SK-N-DZ (cell line): ENCODE measurements around the gene PARD3B.

Source experiments
- DNase-seq: peaks from one replicate; pipeline ENCODE4 v3.0.0-alpha.2; 2015; ENCODE audit warnings: low spot score

PARD3B gene

GRCh38 chr2:205494537-205495235 is 949.4 kb downstream of the PARD3B start:
- DNase-seq, result no peak

GRCh38 chr2:205495819-205496218 is 950.5 kb downstream of the PARD3B start:
- DNase-seq, result no peak

GRCh38 chr2:205496370-205496769 is 951.1 kb downstream of the PARD3B start:
- DNase-seq, result no peak

- DNase-seq, result no peak
Observed at GRCh38 chr2:205496772-205497171, 951.5 kb downstream of the PARD3B start.

- no peak for DNase-seq
Observed at GRCh38 chr2:205499006-205499405, 953.7 kb downstream of the PARD3B start.

GRCh38 chr2:205500065-205500464 is 954.8 kb downstream of the PARD3B start:
- no peak for DNase-seq

- DNase-seq, result no peak
Observed at GRCh38 chr2:205500951-205501350, 955.7 kb downstream of the PARD3B start.

GRCh38 chr2:205501826-205502225 is 956.6 kb downstream of the PARD3B start:
- DNase-seq, result no peak

GRCh38 chr2:205505371-205505770 is 960.1 kb downstream of the PARD3B start:
- DNase-seq, result no peak

- no peak for DNase-seq
Observed at GRCh38 chr2:205509655-205510054, 964.4 kb downstream of the PARD3B start.

GRCh38 chr2:205510345-205510744 is 965.1 kb downstream of the PARD3B start:
- DNase-seq, result no peak

GRCh38 chr2:205511221-205511620 is 965.9 kb downstream of the PARD3B start:
- no peak for DNase-seq

- DNase-seq, result no peak
Observed at GRCh38 chr2:205511641-205512040, 966.4 kb downstream of the PARD3B start.

- DNase-seq, result no peak
Observed at GRCh38 chr2:205520311-205520710, 975.0 kb downstream of the PARD3B start.

- DNase-seq, result no peak
Observed at GRCh38 chr2:205524656-205525055, 979.4 kb downstream of the PARD3B start.

GRCh38 chr2:205527801-205528200 is 982.5 kb downstream of the PARD3B start:
- DNase-seq, result no peak

GRCh38 chr2:205531072-205531471 is 985.8 kb downstream of the PARD3B start:
- DNase-seq, result no peak

- DNase-seq, result no peak
Observed at GRCh38 chr2:205531489-205532148, 986.3 kb downstream of the PARD3B start.

- DNase-seq, result no peak
Observed at GRCh38 chr2:205535001-205535400, 989.7 kb downstream of the PARD3B start.

- no peak for DNase-seq
Observed at GRCh38 chr2:205539603-205540002, 994.3 kb downstream of the PARD3B start.

GRCh38 chr2:205540036-205540435 is 994.8 kb downstream of the PARD3B start:
- no peak for DNase-seq

- no peak for DNase-seq
Observed at GRCh38 chr2:205543262-205543843, 998.1 kb downstream of the PARD3B start.
